HepG2 (cell line): ENCODE measurements around the gene RHOBTB1. TPM values are rescaled to one million over a fixed set of nuclear protein-coding genes. Genes with fewer than 3 reads are reported as not detected.

Experiments used
- ATAC-seq: fragments of 200-7000 bp; cut with Tn5 transposase; 3 replicates; pipeline ENCODE4 v1.9.1; 2020; ENCODE audit warnings: mild to moderate bottlenecking, moderate library complexity
- BruUV-seq: library from RNA; stranded (reverse); fragments of 400-500 nt; replicated peaks from 2 replicates; lab custom pipeline; 2021; lab: Mats Ljungman, UMichigan
- CTCF ChIA-PET: fragments of 300-600 bp; formaldehyde crosslinking; extraction: SDS; loops from one replicate; lab custom pipeline; 2021; ENCODE audit warnings: low total read pairs, inconsistent platforms, low intra/inter-chr PET ratio; lab: Yijun Ruan, JAX
- POLR2A ChIA-PET: fragments of 350-600 bp; sonication (Branson Sonifier 250); formaldehyde crosslinking; loops from one replicate; lab custom pipeline; 2020; ENCODE audit warnings: antibody characterized with exemption, inconsistent platforms; lab: Yijun Ruan, JAX
- DNase-seq: peaks from one replicate; pipeline ENCODE4 v3.0.0-alpha.2; 2015; ENCODE audit warnings: low spot score
- FAIRE-seq: peaks from 3 replicates; lab custom pipeline; 2011; peaks lifted over from hg19 to GRCh38; lab: Jason Lieb, UNC
- H2AFZ ChIP-seq: one replicate; pipeline ENCODE4 v1.6.1; 2011; ENCODE audit warnings: low read length, inconsistent platforms
- H3K27ac ChIP-seq: fragments of 300-600 bp; 3 replicates; pipeline ENCODE4 v1.8.0; 2011; ENCODE audit warnings: mixed run types, mild to moderate bottlenecking, mixed read lengths, low read length, inconsistent platforms; ENCODE audit not compliant: insufficient read depth; ENCODE audit errors: extremely low read length
- H3K27me3 ChIP-seq, 2 experiments: fragments of 200-600 bp in 1 of 2; 2 replicates in 1 of 2; 3 replicates in 1 of 2; pipeline versions ENCODE4 v1.6.0 to v1.8.0; 2011; ENCODE audit warnings: low read length in 2 of 2, mild to moderate bottlenecking in 2 of 2, moderate library complexity in 2 of 2, inconsistent platforms in 1 of 2; ENCODE audit not compliant: insufficient read depth in 2 of 2, control insufficient read depth in 1 of 2
- H3K36me3 ChIP-seq, 2 experiments: fragments of 200-600 bp in 1 of 2; replicated peaks in 1 of 2; 2 replicates in 1 of 2; 3 replicates in 1 of 2; pipeline versions ENCODE4 v1.5.1 to v1.8.0; 2011; ENCODE audit warnings: low read length in 2 of 2, inconsistent platforms in 1 of 2; ENCODE audit not compliant: insufficient read depth in 2 of 2, control insufficient read depth in 1 of 2
- H3K4me1 ChIP-seq: 2 replicates; pipeline ENCODE4 v1.5.1; 2012; ENCODE audit warnings: low read length, inconsistent platforms; ENCODE audit not compliant: insufficient read depth
- H3K4me2 ChIP-seq: 2 replicates; pipeline ENCODE4 v1.6.0; 2011; ENCODE audit warnings: low read depth, low read length, inconsistent platforms
- H3K4me3 ChIP-seq, 3 experiments: fragments of 200-600 bp in 1 of 3; sonication (generic), shearing (Covaris generic) in 1 of 3; replicated peaks in 1 of 3; 2 replicates each; pipeline ENCODE4 v1.5.1; 2011 to 2016; ENCODE audit warnings: low read length in 3 of 3, inconsistent platforms in 2 of 3, low read depth in 2 of 3, mild to moderate bottlenecking in 2 of 3, control low read depth in 1 of 3, mixed read lengths in 1 of 3; ENCODE audit not compliant: insufficient read depth in 1 of 3
- H3K79me2 ChIP-seq: one replicate; pipeline ENCODE4 v1.6.1; 2011; ENCODE audit warnings: low read length, inconsistent platforms; ENCODE audit not compliant: insufficient read depth
- H3K9ac ChIP-seq: 2 replicates; pipeline ENCODE4 v1.6.0; 2011; ENCODE audit warnings: mild to moderate bottlenecking, low read depth, low read length, inconsistent platforms; ENCODE audit not compliant: insufficient read depth
- H3K9me3 ChIP-seq: 2 replicates; pipeline ENCODE4 v1.5.1; 2012; ENCODE audit warnings: mild to moderate bottlenecking, low read length
- H4K20me1 ChIP-seq: 2 replicates; pipeline ENCODE4 v1.6.0; 2011; ENCODE audit warnings: inconsistent platforms, mild to moderate bottlenecking, low read length, moderate library complexity; ENCODE audit not compliant: insufficient read depth
- ARID4A ChIP-seq: sonication (generic); formaldehyde crosslinking; IDR thresholded peaks from 2 replicates; pipeline ENCODE4 v1.5.0; 2020; ENCODE audit warnings: mild to moderate bottlenecking, missing genetic modification reagents, borderline replicate concordance
- ELF1 ChIP-seq: sonication (generic); formaldehyde crosslinking; IDR thresholded peaks from 2 replicates; pipeline ENCODE4 v1.4.0; 2020; ENCODE audit warnings: missing genetic modification reagents
- IRX3 ChIP-seq: sonication (generic); formaldehyde crosslinking; IDR thresholded peaks from 2 replicates; pipeline ENCODE4 v1.8.1; 2023; ENCODE audit warnings: mild to moderate bottlenecking, low read depth, missing genetic modification reagents, borderline replicate concordance
- SNAPC4 ChIP-seq: sonication (generic); formaldehyde crosslinking; IDR thresholded peaks from 2 replicates; pipeline ENCODE4 v1.4.0; 2020; ENCODE audit warnings: mild to moderate bottlenecking, missing genetic modification reagents
- TMF1 ChIP-seq: sonication (generic); formaldehyde crosslinking; IDR thresholded peaks from 2 replicates; pipeline ENCODE4 v1.8.1; 2022; ENCODE audit warnings: low read depth, missing genetic modification reagents
- ZNF451 ChIP-seq: sonication (generic); formaldehyde crosslinking; IDR thresholded peaks from 2 replicates; pipeline ENCODE4 v1.5.0; 2020; ENCODE audit warnings: mild to moderate bottlenecking, missing genetic modification reagents
- WGBS: methylation state at CpG from one replicate; pipeline ENCODE4 v1.1.6; 2017; ENCODE audit warnings: low lambda C conversion rate; 5-methylcytosine and 5-hydroxymethylcytosine counted together
- in situ Hi-C: cut with HindIII; loops from 2 replicates; pipeline ENCODE4 v1.10.0; 2017; ENCODE audit warnings: low pct_unique_long_range_greater_than_20kb; ENCODE audit not compliant: extremely low pct_ligation_motif_present
- intact Hi-C: fragments of 100-400 bp; cut with micrococcal nuclease; formaldehyde crosslinking; loops from one replicate; pipeline ENCODE4 v1.10.0; 2022; ENCODE audit not compliant: unreplicated experiment
- polyA plus RNA-seq, 8 experiments: library from polyadenylated mRNA; depleted of rRNA in 3 of 8; stranded (reverse) in 7 of 8; unstranded in 1 of 8; fragments of >200 nt; fragmentation: Illumina TruSeq in 4 of 8; extraction: Trizol in 4 of 8; gene quantifications; 2 replicates each; pipeline versions ENCODE4 v1.2.1 to v1.2.3, GENCODE V29; 2011 to 2016; ENCODE audit warnings: low read depth in 4 of 8, missing spikeins in 1 of 8, mixed read lengths in 1 of 8; ENCODE audit not compliant: insufficient read depth in 1 of 8
- total RNA-seq, 5 experiments: library from RNA; depleted of rRNA; stranded (reverse); fragments of >200 nt; fragmentation: Illumina TruSeq; extraction: Trizol; gene quantifications; 2 replicates each; pipeline ENCODE4 v1.2.3, GENCODE V29; 2016; ENCODE audit warnings: low read depth in 1 of 5

RHOBTB1 gene
- total and polyA plus RNA-seq, 2 of the 13 experiments (the other 11 are each of a cell fraction or from before 2014, with no cell fraction given): 18.8 to 59.5 TPM

GRCh38 chr10:60948851-60949250, 4.9 kb upstream of the RHOBTB1 start:
- Histone ChIP-seq H3K27ac (no peak overlapping the region), H3K27me3 (no peaks in the 10 kb centered on the region), H3K9ac (no peak overlapping the region), H2AFZ (no peak overlapping the region), H3K36me3 (peaks cover 2 to 6% of the 10 kb centered on the region in 2 experiments; a peak in 2 of 5 replicates), H3K4me2 (no peak overlapping the region), H3K4me3 (no peak overlapping the region), H3K9me3 (no peaks in the 10 kb centered on the region), H4K20me1 (no peaks in the 10 kb centered on the region), H3K79me2 (no peaks in the 10 kb centered on the region), H3K4me1 (peaks cover 7% of the 10 kb centered on the region; the same call in 1 of the 2 replicates)
- no peak for DNase-seq
- in situ Hi-C loops (no loop called here), intact Hi-C loops (no loop called here)
- FAIRE-seq: no peak
- ChIA-PET POLR2A (no interaction called here), CTCF (no interaction called here)
- no TSS peak for BruUV-seq
- ATAC-seq: no peak
- WGBS: 100% methylated on average over 1 of the region's 1 CpG
- TF ChIP-seq ARID4A (CRISPR knock-in tag) (no peak), IRX3 (CRISPR knock-in tag) (no peak), ZNF451 (no peak), ELF1 (no peak), SNAPC4 (CRISPR knock-in tag) (no peak), TMF1 (CRISPR knock-in tag) (no peak)
